HCT116 (cell line): ENCODE data around the gene OPN4. TPM values are rescaled to one million over a fixed set of nuclear protein-coding genes. Genes with fewer than 3 reads are reported as not detected.

ENCODE experiments used
- ATAC-seq: fragments of 200-7000 bp; cut with Tn5 transposase; 2 replicates; pipeline ENCODE4 v1.9.1; 2020; ENCODE audit warnings: mild to moderate bottlenecking, moderate library complexity
- BruUV-seq: library from RNA; stranded (reverse); fragments of 400-500 nt; replicated peaks from 2 replicates; lab custom pipeline; 2021; lab: Mats Ljungman, UMichigan
- CTCF ChIA-PET: fragments of 300-600 bp; sonication (Branson Sonifier 250); formaldehyde crosslinking; loops from one replicate; lab custom pipeline; 2021; ENCODE audit warnings: antibody characterized with exemption; lab: Charles Lee
- POLR2A ChIA-PET: fragments of 300-600, 350-600 bp; sonication (Branson Sonifier 250); formaldehyde crosslinking; loops from one replicate; lab custom pipeline; 2021; ENCODE audit warnings: antibody characterized with exemption; lab: Charles Lee
- RAD21 ChIA-PET, 2 experiments: fragments of 300-600 bp; sonication (Branson Sonifier 250); formaldehyde crosslinking; loops; one replicate each; lab custom pipeline; 2023; ENCODE audit warnings: low total read pairs in 2 of 2; ENCODE audit not compliant: uncharacterized antibody in 2 of 2, unreplicated experiment in 2 of 2, low non-redundant PET in 1 of 2; lab: Charles Lee
- DNase-seq: peaks from one replicate; pipeline ENCODE4 v3.0.0-alpha.2; 2010; ENCODE audit warnings: low read depth, low spot score
- H2AFZ ChIP-seq: fragments of 200-600 bp; shearing (Covaris generic), sonication (generic); 2 replicates; pipeline ENCODE4 v1.6.1; 2017; ENCODE audit warnings: low read depth, mixed run types, mixed read lengths, antibody characterized with exemption, low read length; ENCODE audit not compliant: poor library complexity, severe bottlenecking
- H3K27ac ChIP-seq: 2 replicates; pipeline ENCODE4 v1.5.1; 2012; ENCODE audit warnings: low read depth, low read length
- H3K27me3 ChIP-seq: fragments of 200-600 bp; sonication (generic); 2 replicates; pipeline ENCODE4 v1.6.1; 2016; ENCODE audit warnings: mixed run types, low read length, mixed read lengths; ENCODE audit not compliant: insufficient read depth
- H3K36me3 ChIP-seq, 2 experiments: fragments of 200-500 bp in 1 of 2; fragments of 200-600 bp in 1 of 2; sonication (Bioruptor generic) in 1 of 2; sonication (generic) in 1 of 2; 2 replicates each; pipeline versions ENCODE4 v1.5.1 to v1.6.1; 2014 to 2016; ENCODE audit warnings: low read length in 2 of 2, inconsistent platforms in 1 of 2, mixed read lengths in 1 of 2, mixed run types in 1 of 2; ENCODE audit not compliant: insufficient read depth in 2 of 2, control insufficient read depth in 1 of 2
- H3K4me1 ChIP-seq, 2 experiments: fragments of 200-600 bp in 1 of 2; sonication (generic) in 1 of 2; 2 replicates each; pipeline versions ENCODE4 v1.5.1 to v1.6.1; 2012 to 2017; ENCODE audit warnings: low read length in 2 of 2, inconsistent platforms in 1 of 2, mild to moderate bottlenecking in 1 of 2, mixed read lengths in 1 of 2, mixed run types in 1 of 2, moderate library complexity in 1 of 2; ENCODE audit not compliant: insufficient read depth in 2 of 2, control insufficient read depth in 1 of 2
- H3K4me2 ChIP-seq: fragments of 200-600 bp; sonication (generic); 2 replicates; pipeline ENCODE4 v1.6.1; 2017; ENCODE audit warnings: mixed run types, low read length, mixed read lengths
- H3K4me3 ChIP-seq, 2 experiments: fragments of 200-600 bp in 1 of 2; sonication (generic) in 1 of 2; replicated peaks in 1 of 2; 2 replicates each; pipeline ENCODE4 v1.5.1; 2011 to 2016; ENCODE audit warnings: low read length in 2 of 2, control low read depth in 1 of 2, low read depth in 1 of 2, mild to moderate bottlenecking in 1 of 2, mixed read lengths in 1 of 2, mixed run types in 1 of 2
- H3K79me2 ChIP-seq: fragments of 200-600 bp; sonication (generic); 2 replicates; pipeline ENCODE4 v1.6.1; 2017; ENCODE audit warnings: mild to moderate bottlenecking, mixed run types, low read length, moderate library complexity, mixed read lengths; ENCODE audit not compliant: insufficient read depth
- H3K9ac ChIP-seq: fragments of 200-600 bp; sonication (generic); 2 replicates; pipeline ENCODE4 v1.6.1; 2016; ENCODE audit warnings: low read length, mixed read lengths
- H3K9me2 ChIP-seq: fragments of 200-600 bp; sonication (generic), shearing (Covaris generic); 2 replicates; pipeline ENCODE4 v1.6.1; 2017; ENCODE audit warnings: mixed run types, mild to moderate bottlenecking, moderate library complexity; ENCODE audit not compliant: insufficient read depth
- H3K9me3 ChIP-seq, 2 experiments: fragments of 200-500 bp in 1 of 2; fragments of 200-600 bp in 1 of 2; sonication (Bioruptor generic) in 1 of 2; sonication (generic) in 1 of 2; 2 replicates each; pipeline ENCODE4 v1.6.1; 2014 to 2017; ENCODE audit warnings: low read length in 2 of 2, mixed read lengths in 2 of 2, inconsistent platforms in 1 of 2, low read depth in 1 of 2, mild to moderate bottlenecking in 1 of 2, mixed run types in 1 of 2, moderate library complexity in 1 of 2; ENCODE audit not compliant: control insufficient read depth in 1 of 2, insufficient read depth in 1 of 2
- H4K20me1 ChIP-seq: fragments of 200-600 bp; sonication (generic), shearing (Covaris generic); 2 replicates; pipeline ENCODE4 v1.6.1; 2017; ENCODE audit warnings: mixed run types, mild to moderate bottlenecking, moderate library complexity; ENCODE audit not compliant: insufficient read depth
- CEBPB ChIP-seq: IDR thresholded peaks from 2 replicates; pipeline ENCODE4 v1.6.1; 2012; ENCODE audit warnings: low read depth
- CTCF ChIP-seq, 3 experiments: fragments of 200-600 bp in 1 of 3; sonication (generic) in 1 of 3; IDR thresholded peaks in 2 of 3; conservative IDR thresholded peaks in 1 of 3; 2 replicates each; pipeline ENCODE4 v1.5.1; 2012 to 2017; ENCODE audit warnings: low read depth in 2 of 3, low read length in 2 of 3, antibody characterized with exemption in 1 of 3, borderline replicate concordance in 1 of 3, control low read depth in 1 of 3, mild to moderate bottlenecking in 1 of 3, mixed read lengths in 1 of 3, mixed run types in 1 of 3, moderate library complexity in 1 of 3; ENCODE audit not compliant: insufficient read depth in 1 of 3
- EGR1 ChIP-seq: IDR thresholded peaks from 2 replicates; pipeline ENCODE4 v1.6.1; 2012; ENCODE audit warnings: low read depth
- JUND ChIP-seq: IDR thresholded peaks from 2 replicates; pipeline ENCODE4 v1.6.1; 2012
- POLR2AphosphoS5 ChIP-seq: IDR thresholded peaks from 2 replicates; pipeline ENCODE4 v1.6.1; 2011; ENCODE audit warnings: mild to moderate bottlenecking, low read depth, low read length, moderate library complexity
- SIN3A ChIP-seq: IDR thresholded peaks from 2 replicates; pipeline ENCODE4 v1.6.1; 2012; ENCODE audit warnings: low read depth
- SP1 ChIP-seq: IDR thresholded peaks from 2 replicates; pipeline ENCODE4 v1.6.1; 2012; ENCODE audit warnings: low read depth
- SRF ChIP-seq: IDR thresholded peaks from 2 replicates; pipeline ENCODE4 v1.6.1; 2012; ENCODE audit warnings: low read depth
- TCF7L2 ChIP-seq: IDR thresholded peaks from 2 replicates; pipeline ENCODE4 v1.7.0; 2011; ENCODE audit warnings: borderline replicate concordance, inconsistent platforms; ENCODE audit not compliant: insufficient read depth, insufficient read length; ENCODE audit errors: extremely low read depth
- YY1 ChIP-seq: IDR thresholded peaks from 2 replicates; pipeline ENCODE4 v1.6.1; 2011; ENCODE audit warnings: low read length, low read depth, moderate library complexity, mild to moderate bottlenecking; ENCODE audit not compliant: insufficient replicate concordance; ENCODE audit errors: extremely low read depth
- ZFX ChIP-seq: fragments of 450-650 bp; IDR thresholded peaks from 2 replicates; pipeline ENCODE4 v1.6.1; 2017
- intact Hi-C: fragments of 100-400 bp; cut with micrococcal nuclease; formaldehyde crosslinking; loops from 2 replicates; pipeline ENCODE4 v1.10.0; 2022
- total RNA-seq: library from RNA; stranded (reverse); gene quantifications from one replicate; pipeline ENCODE4 v1.2.1, GENCODE V29; 2021; ENCODE audit not compliant: unreplicated experiment
- TF ChIP-seq, protein P1 (sequence below): IDR thresholded peaks from 2 replicates; pipeline ENCODE4 v1.6.1; 2012; ENCODE audit warnings: low read depth
- TF ChIP-seq, protein P2 (sequence below): IDR thresholded peaks from 2 replicates; pipeline ENCODE4 v1.6.1; 2011; ENCODE audit warnings: mild to moderate bottlenecking, low read length, moderate library complexity; ENCODE audit not compliant: insufficient replicate concordance; ENCODE audit errors: extremely low read depth

Gene OPN4
- total RNA-seq, 1 experiment from 2014 or later, result not detected

DNA sequence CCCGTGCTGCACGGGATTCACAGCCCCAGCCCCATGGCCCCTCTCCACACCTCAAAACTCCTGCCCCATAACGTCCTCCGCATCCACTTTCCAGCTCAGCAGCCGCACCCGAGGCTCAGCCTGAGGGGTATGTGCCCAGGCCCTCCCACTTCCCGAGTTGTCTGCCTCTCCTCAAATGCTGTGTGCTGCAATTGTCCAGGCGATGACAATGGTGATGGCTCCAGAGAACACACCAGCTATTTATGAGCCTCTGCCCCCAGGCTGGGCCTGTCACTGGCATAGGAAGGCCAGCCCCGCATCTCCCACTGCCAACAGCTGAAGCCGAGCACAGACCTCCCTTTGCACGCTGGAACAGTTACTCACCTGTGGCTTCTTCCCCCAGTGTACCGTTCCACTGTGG lies 11.5 kb downstream of the OPN4 start (continued):
- TF ChIP-seq, protein P1, sequence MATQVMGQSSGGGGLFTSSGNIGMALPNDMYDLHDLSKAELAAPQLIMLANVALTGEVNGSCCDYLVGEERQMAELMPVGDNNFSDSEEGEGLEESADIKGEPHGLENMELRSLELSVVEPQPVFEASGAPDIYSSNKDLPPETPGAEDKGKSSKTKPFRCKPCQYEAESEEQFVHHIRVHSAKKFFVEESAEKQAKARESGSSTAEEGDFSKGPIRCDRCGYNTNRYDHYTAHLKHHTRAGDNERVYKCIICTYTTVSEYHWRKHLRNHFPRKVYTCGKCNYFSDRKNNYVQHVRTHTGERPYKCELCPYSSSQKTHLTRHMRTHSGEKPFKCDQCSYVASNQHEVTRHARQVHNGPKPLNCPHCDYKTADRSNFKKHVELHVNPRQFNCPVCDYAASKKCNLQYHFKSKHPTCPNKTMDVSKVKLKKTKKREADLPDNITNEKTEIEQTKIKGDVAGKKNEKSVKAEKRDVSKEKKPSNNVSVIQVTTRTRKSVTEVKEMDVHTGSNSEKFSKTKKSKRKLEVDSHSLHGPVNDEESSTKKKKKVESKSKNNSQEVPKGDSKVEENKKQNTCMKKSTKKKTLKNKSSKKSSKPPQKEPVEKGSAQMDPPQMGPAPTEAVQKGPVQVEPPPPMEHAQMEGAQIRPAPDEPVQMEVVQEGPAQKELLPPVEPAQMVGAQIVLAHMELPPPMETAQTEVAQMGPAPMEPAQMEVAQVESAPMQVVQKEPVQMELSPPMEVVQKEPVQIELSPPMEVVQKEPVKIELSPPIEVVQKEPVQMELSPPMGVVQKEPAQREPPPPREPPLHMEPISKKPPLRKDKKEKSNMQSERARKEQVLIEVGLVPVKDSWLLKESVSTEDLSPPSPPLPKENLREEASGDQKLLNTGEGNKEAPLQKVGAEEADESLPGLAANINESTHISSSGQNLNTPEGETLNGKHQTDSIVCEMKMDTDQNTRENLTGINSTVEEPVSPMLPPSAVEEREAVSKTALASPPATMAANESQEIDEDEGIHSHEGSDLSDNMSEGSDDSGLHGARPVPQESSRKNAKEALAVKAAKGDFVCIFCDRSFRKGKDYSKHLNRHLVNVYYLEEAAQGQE, result no peak
- TF ChIP-seq POLR2AphosphoS5 (no peak), YY1 (no peak), JUND (no peak)

GRCh38 chr10:86666538-86666937 lies 12.2 kb downstream of the OPN4 start:
- Histone ChIP-seq H3K36me3 (no peaks in the 10 kb centered on the region), H3K9ac (no peak overlapping the region), H3K4me2 (no peak overlapping the region), H3K4me3 (no peak overlapping the region), H3K9me3 (no peaks in the 10 kb centered on the region), H3K79me2 (no peaks in the 10 kb centered on the region), H3K9me2 (no peaks in the 10 kb centered on the region), H3K4me1 (peaks cover 9 to 24% of the 10 kb centered on the region in 2 experiments), H2AFZ (no peak overlapping the region), H4K20me1 (no peaks in the 10 kb centered on the region), H3K27ac (no peak overlapping the region), H3K27me3 (no peaks in the 10 kb centered on the region)
- ChIA-PET CTCF (no interaction called here), RAD21 (no interaction called here), POLR2A (no interaction called here)
- intact Hi-C loops, result no loop called here
- ATAC-seq, result no peak
- TF ChIP-seq SIN3A, result no peak
- no peak for TF ChIP-seq EGR1
- no peak for TF ChIP-seq ZFX
- TF ChIP-seq SP1, result no peak
- TF ChIP-seq YY1, result no peak
- TF ChIP-seq CTCF (IDR thresholded peaks at IDR 0.05 in 2 of 3, conservative IDR thresholded peaks at IDR 0.05 in 1 of 3; ENCODE audit: borderline replicate concordance in 1 of 3, insufficient read depth in 1 of 3, low read depth in 2 of 3, low read length in 2 of 3), result no peak
- TF ChIP-seq TCF7L2, result no peak
- TF ChIP-seq, protein P1, result no peak
- TF ChIP-seq, protein P2, sequence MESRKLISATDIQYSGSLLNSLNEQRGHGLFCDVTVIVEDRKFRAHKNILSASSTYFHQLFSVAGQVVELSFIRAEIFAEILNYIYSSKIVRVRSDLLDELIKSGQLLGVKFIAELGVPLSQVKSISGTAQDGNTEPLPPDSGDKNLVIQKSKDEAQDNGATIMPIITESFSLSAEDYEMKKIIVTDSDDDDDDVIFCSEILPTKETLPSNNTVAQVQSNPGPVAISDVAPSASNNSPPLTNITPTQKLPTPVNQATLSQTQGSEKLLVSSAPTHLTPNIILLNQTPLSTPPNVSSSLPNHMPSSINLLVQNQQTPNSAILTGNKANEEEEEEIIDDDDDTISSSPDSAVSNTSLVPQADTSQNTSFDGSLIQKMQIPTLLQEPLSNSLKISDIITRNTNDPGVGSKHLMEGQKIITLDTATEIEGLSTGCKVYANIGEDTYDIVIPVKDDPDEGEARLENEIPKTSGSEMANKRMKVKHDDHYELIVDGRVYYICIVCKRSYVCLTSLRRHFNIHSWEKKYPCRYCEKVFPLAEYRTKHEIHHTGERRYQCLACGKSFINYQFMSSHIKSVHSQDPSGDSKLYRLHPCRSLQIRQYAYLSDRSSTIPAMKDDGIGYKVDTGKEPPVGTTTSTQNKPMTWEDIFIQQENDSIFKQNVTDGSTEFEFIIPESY, result no peak
- TF ChIP-seq CEBPB, result no peak
- TF ChIP-seq SRF, result no peak
- BruUV-seq, result no TSS peak
- no peak for DNase-seq
